GM23338 (cell line): Measurements from ENCODE around the gene KRT79. TPM values are rescaled to one million over a fixed set of nuclear protein-coding genes. Genes with fewer than 3 reads are reported as not detected.

ENCODE experiments used
- ATAC-seq: fragments of 200-7000 bp; cut with Tn5 transposase; 3 replicates; pipeline ENCODE4 v1.9.1; 2020
- DNase-seq: peaks from one replicate; pipeline ENCODE4 v3.0.0-alpha.2; 2015; ENCODE audit warnings: low spot score
- H2AFZ ChIP-seq: fragments of 200-600 bp; sonication (generic); 2 replicates; pipeline ENCODE4 v1.8.0; 2016; ENCODE audit warnings: antibody characterized with exemption, mild to moderate bottlenecking, moderate library complexity
- H3F3A ChIP-seq: fragments of 200-600 bp; sonication (generic); replicated peaks from 2 replicates; pipeline ENCODE4 v1.8.0; 2017; ENCODE audit warnings: antibody characterized with exemption, mixed run types, low read depth
- H3K27ac ChIP-seq: fragments of 200-600 bp; sonication (generic); 2 replicates; pipeline ENCODE4 v1.6.1; 2016; ENCODE audit warnings: low read depth
- H3K27me3 ChIP-seq: fragments of 200-600 bp; sonication (generic); 2 replicates; pipeline ENCODE4 v1.8.0; 2016; ENCODE audit warnings: mild to moderate bottlenecking, mixed run types, moderate library complexity; ENCODE audit not compliant: insufficient read depth
- H3K36me3 ChIP-seq: fragments of 200-600 bp; sonication (generic); 2 replicates; pipeline ENCODE4 v1.8.0; 2016; ENCODE audit warnings: mild to moderate bottlenecking; ENCODE audit not compliant: insufficient read depth
- H3K4me1 ChIP-seq: fragments of 200-600 bp; sonication (generic); 2 replicates; pipeline ENCODE4 v1.8.0; 2016; ENCODE audit warnings: mild to moderate bottlenecking, moderate library complexity; ENCODE audit not compliant: insufficient read depth
- H3K4me2 ChIP-seq: fragments of 200-600 bp; sonication (generic); 2 replicates; pipeline ENCODE4 v1.7.1; 2017; ENCODE audit warnings: mixed run types
- H3K4me3 ChIP-seq: fragments of 200-600 bp; sonication (generic); 2 replicates; pipeline ENCODE4 v1.6.1; 2016; ENCODE audit warnings: mixed run types
- H3K79me2 ChIP-seq: fragments of 200-600 bp; sonication (generic); replicated peaks from 2 replicates; pipeline ENCODE4 v1.8.0; 2017; ENCODE audit warnings: mild to moderate bottlenecking; ENCODE audit not compliant: insufficient read depth
- H3K9me2 ChIP-seq: fragments of 200-600 bp; sonication (generic); 2 replicates; pipeline ENCODE4 v1.8.0; 2017; ENCODE audit not compliant: insufficient read depth
- H4K20me1 ChIP-seq: fragments of 200-600 bp; sonication (generic); replicated peaks from 2 replicates; pipeline ENCODE4 v1.8.0; 2017; ENCODE audit warnings: mild to moderate bottlenecking; ENCODE audit not compliant: insufficient read depth
- H3K27ac Mint-ChIP-seq: 2 replicates; pipeline ENCODE4 v1.8.0; 2020; ENCODE audit warnings: inconsistent platforms, mild to moderate bottlenecking, moderate library complexity, mixed read lengths
- H3K27me3 Mint-ChIP-seq: 3 replicates; pipeline ENCODE4 v1.8.0; 2022; ENCODE audit warnings: low read depth, mild to moderate bottlenecking, moderate library complexity, mixed read lengths, inconsistent platforms; ENCODE audit not compliant: insufficient read depth, poor library complexity
- H3K36me3 Mint-ChIP-seq: 3 replicates; pipeline ENCODE4 v1.8.0; 2021; ENCODE audit warnings: low read depth, mild to moderate bottlenecking, inconsistent platforms, moderate library complexity, mixed read lengths
- H3K4me1 Mint-ChIP-seq: 3 replicates; pipeline ENCODE4 v1.8.0; 2020; ENCODE audit warnings: mild to moderate bottlenecking, inconsistent platforms, mixed read lengths
- H3K4me3 Mint-ChIP-seq: 3 replicates; pipeline ENCODE4 v1.8.0; 2021; ENCODE audit warnings: moderate library complexity, mild to moderate bottlenecking, inconsistent platforms, mixed read lengths
- H3K9me3 Mint-ChIP-seq: 3 replicates; pipeline ENCODE4 v1.8.0; 2020; ENCODE audit warnings: moderate library complexity, mild to moderate bottlenecking, inconsistent platforms, mixed read lengths
- ETS1 ChIP-seq: IDR thresholded peaks from 2 replicates; pipeline ENCODE4 v1.6.1; 2016; ENCODE audit warnings: antibody characterized with exemption
- EZH2phosphoT487 ChIP-seq: fragments of 200-600 bp; sonication (generic); IDR thresholded peaks from one replicate; pipeline ENCODE4 v1.8.1; 2018; ENCODE audit warnings: antibody characterized with exemption; ENCODE audit not compliant: unreplicated experiment
- NANOG ChIP-seq: IDR thresholded peaks from 2 replicates; pipeline ENCODE4 v1.6.1; 2016; ENCODE audit warnings: antibody characterized with exemption, borderline replicate concordance
- POLR2AphosphoS5 ChIP-seq: IDR thresholded peaks from 2 replicates; pipeline ENCODE4 v1.6.1; 2016; ENCODE audit warnings: antibody characterized with exemption, low read depth
- ZNF462 ChIP-seq: fragments of 250-450 bp; sonication (Bioruptor Pico); IDR thresholded peaks from 2 replicates; pipeline ENCODE4 v1.5.0; 2020; ENCODE audit warnings: mild to moderate bottlenecking, moderate library complexity
- polyA plus RNA-seq: library from polyadenylated mRNA; unstranded; fragments of >200 nt; fragmentation: Nextera tagmentation; extraction: Ambion mirVana; gene quantifications from 2 replicates; pipeline ENCODE4 v1.2.1, GENCODE V29; 2016
- total RNA-seq: library from RNA; depleted of rRNA; stranded (reverse); fragments of >200 nt; shearing (Covaris generic); gene quantifications from 2 replicates; pipeline ENCODE4 v1.2.3, GENCODE V29; 2014

Gene KRT79
- total and polyA plus RNA-seq, 2 experiments from 2014 or later: 0.21 TPM; not detected in 1

GRCh38 chr12:52838609-52839435 lies 4.7 kb upstream of the KRT79 start (continued):
- no peak for TF ChIP-seq ZNF462 (CRISPR knock-in tag)

GRCh38 chr12:52837781-52838608 lies 3.9 kb upstream of the KRT79 start:
- Histone ChIP-seq H4K20me1 (no peaks in the 10 kb centered on the region), H3K79me2 (no peaks in the 10 kb centered on the region), H3K4me3 (no peak overlapping the region), H3K4me1 (no peaks in the 10 kb centered on the region), H3K9me2 (no peaks in the 10 kb centered on the region), H3K27ac (no peak overlapping the region), H3K4me2 (no peak overlapping the region), H3F3A (no peaks in the 10 kb centered on the region), H3K27me3 (no peaks in the 10 kb centered on the region), H2AFZ (no peak overlapping the region), H3K36me3 (no peaks in the 10 kb centered on the region)
- Mint-ChIP-seq H3K27me3 (peaks cover 9% of the 10 kb centered on the region), H3K9me3 (no peaks in the 10 kb centered on the region), H3K27ac (no peak overlapping the region), H3K4me3 (no peak overlapping the region), H3K36me3 (no peaks in the 10 kb centered on the region), H3K4me1 (no peaks in the 10 kb centered on the region)
- ATAC-seq (no peak), DNase-seq (no peak)
- TF ChIP-seq NANOG: no peak
- no peak for TF ChIP-seq POLR2AphosphoS5
- no peak for TF ChIP-seq ETS1
- TF ChIP-seq ZNF462 (CRISPR knock-in tag): no peak
- TF ChIP-seq EZH2phosphoT487: no peak
